ENCODE results near the gene NUAK2.

Gene NUAK2

GRCh38 chr1:205330150-205330549 lies 8.6 kb upstream of the NUAK2 start:
- DNase-seq (ENCODE audit: extremely low spot score): no peak
- CTCF ChIA-PET: interaction anchor here (14.1 kb wide), 1 partner anchor 57 kb away, joined by 235 read pairs; no protein-coding TSS in a partner anchor
- TF ChIP-seq ZNF384 (IDR thresholded peaks at IDR 0.05): no peak
- no peak for TF ChIP-seq FOXM1 (IDR thresholded peaks at IDR 0.05; ENCODE audit: borderline replicate concordance)
- TF ChIP-seq CTBP1 (IDR thresholded peaks at IDR 0.05; ENCODE audit: borderline replicate concordance): no peak
- TF ChIP-seq LEF1 (IDR thresholded peaks at IDR 0.05; ENCODE audit: borderline replicate concordance): no peak
- TF ChIP-seq FOXA1 (IDR thresholded peaks at IDR 0.05): no peak
- TF ChIP-seq SUZ12 (IDR thresholded peaks at IDR 0.05): no peak
- no peak for TF ChIP-seq ARNT (IDR thresholded peaks at IDR 0.05)
- no peak for TF ChIP-seq FOXK2 (IDR thresholded peaks at IDR 0.05)
- TF ChIP-seq ELF4 (IDR thresholded peaks at IDR 0.05): no peak
- no peak for TF ChIP-seq TARDBP (IDR thresholded peaks at IDR 0.05)
- TF ChIP-seq SP1 (IDR thresholded peaks at IDR 0.05): no peak
- TF ChIP-seq BHLHE40 (IDR thresholded peaks at IDR 0.05; ENCODE audit: borderline replicate concordance): no peak
- no peak for TF ChIP-seq L3MBTL2 (conservative IDR thresholded peaks at IDR 0.05)
- POLR2A ChIA-PET: interaction anchor here (1.1 kb wide), 1 partner anchor 102 kb away, joined by 3 read pairs; the partner anchor contains the start of gene TMCC2

- no peak for DNase-seq (ENCODE audit: extremely low spot score)
- POLR2A ChIA-PET: interaction anchor here (1.1 kb wide), 1 partner anchor 102 kb away, joined by 3 read pairs; the partner anchor contains the start of gene TMCC2
- CTCF ChIA-PET: interaction anchor here (0.6 to 14.1 kb wide), 4 partner anchors 25 to 207 kb away, joined by 3 to 235 read pairs (median 3); no protein-coding TSS in a partner anchor
- no peak for TF ChIP-seq LEF1 (IDR thresholded peaks at IDR 0.05; ENCODE audit: borderline replicate concordance)
- no peak for TF ChIP-seq HDGF (IDR thresholded peaks at IDR 0.05; ENCODE audit: borderline replicate concordance)
- TF ChIP-seq NFRKB (IDR thresholded peaks at IDR 0.05): no peak
- no peak for TF ChIP-seq ARNT (IDR thresholded peaks at IDR 0.05)
- TF ChIP-seq L3MBTL2 (conservative IDR thresholded peaks at IDR 0.05): no peak
- no peak for TF ChIP-seq PKNOX1 (IDR thresholded peaks at IDR 0.05)
Measured at GRCh38 chr1:205329719-205330118, 8.2 kb upstream of the NUAK2 start.

- no peak for TF ChIP-seq L3MBTL2 (conservative IDR thresholded peaks at IDR 0.05)
- TF ChIP-seq BHLHE40 (IDR thresholded peaks at IDR 0.05; ENCODE audit: borderline replicate concordance): no peak
- no peak for TF ChIP-seq CTBP1 (IDR thresholded peaks at IDR 0.05; ENCODE audit: borderline replicate concordance)
- TF ChIP-seq FOXA1 (IDR thresholded peaks at IDR 0.05): no peak
- no peak for TF ChIP-seq FOXK2 (IDR thresholded peaks at IDR 0.05)
- TF ChIP-seq ELF4 (IDR thresholded peaks at IDR 0.05): no peak
- TF ChIP-seq PKNOX1 (IDR thresholded peaks at IDR 0.05): no peak
- no peak for TF ChIP-seq NFRKB (IDR thresholded peaks at IDR 0.05)
- no peak for TF ChIP-seq FOXM1 (IDR thresholded peaks at IDR 0.05; ENCODE audit: borderline replicate concordance)
- no peak for TF ChIP-seq LEF1 (IDR thresholded peaks at IDR 0.05; ENCODE audit: borderline replicate concordance)
- no peak for TF ChIP-seq SUZ12 (IDR thresholded peaks at IDR 0.05)
- TF ChIP-seq SP1 (IDR thresholded peaks at IDR 0.05): no peak
- no peak for TF ChIP-seq ZNF384 (IDR thresholded peaks at IDR 0.05)
- no peak for TF ChIP-seq ARNT (IDR thresholded peaks at IDR 0.05)
- TF ChIP-seq TARDBP (IDR thresholded peaks at IDR 0.05): no peak
- no peak for TF ChIP-seq HDGF (IDR thresholded peaks at IDR 0.05; ENCODE audit: borderline replicate concordance)
- ChIA-PET CTCF (interaction anchor here (14.1 kb wide), 1 partner anchor 55 kb away, joined by 235 read pairs; no protein-coding TSS in a partner anchor), POLR2A (no interaction called here)
- DNase-seq (ENCODE audit: extremely low spot score): no peak
Measured at GRCh38 chr1:205328476-205328875, 6.9 kb upstream of the NUAK2 start.

GRCh38 chr1:205326812-205327466 lies 5.4 kb upstream of the NUAK2 start:
- ChIA-PET POLR2A (no interaction called here), CTCF (interaction anchor here (3.1 to 14.1 kb wide), 2 partner anchors 9 to 54 kb away, joined by 20 to 235 read pairs; no protein-coding TSS in a partner anchor)
- no peak for TF ChIP-seq L3MBTL2 (conservative IDR thresholded peaks at IDR 0.05)
- no peak for TF ChIP-seq PKNOX1 (IDR thresholded peaks at IDR 0.05)
- DNase-seq (ENCODE audit: extremely low spot score): no peak

GRCh38 chr1:205325334-205325884 lies 3.9 kb upstream of the NUAK2 start:
- peak; percentile 77 for DNase-seq (ENCODE audit: extremely low spot score)
- ChIA-PET CTCF (interaction anchor here (0.5 to 14.1 kb wide), 15 partner anchors 8 to 283 kb away, joined by 3 to 235 read pairs (median 4); no protein-coding TSS in a partner anchor), POLR2A (interaction anchor here (1.2 to 2.5 kb wide), 3 partner anchors 52 to 97 kb away, joined by 3 to 18 read pairs (median 4); partner anchors contain the start of gene TMCC2)
- TF ChIP-seq TARDBP (IDR thresholded peaks at IDR 0.05) (no peak), CTBP1 (IDR thresholded peaks at IDR 0.05; ENCODE audit: borderline replicate concordance) (no peak), L3MBTL2 (conservative IDR thresholded peaks at IDR 0.05) (no peak), ARNT (IDR thresholded peaks at IDR 0.05) (no peak), FOXA1 (IDR thresholded peaks at IDR 0.05) (no peak)

- no peak for DNase-seq (ENCODE audit: extremely low spot score)
- ChIA-PET POLR2A (interaction anchor here (1.2 to 2.5 kb wide), 3 partner anchors 51 to 97 kb away, joined by 3 to 18 read pairs (median 4); partner anchors contain the start of gene TMCC2), CTCF (interaction anchor here (0.5 to 14.1 kb wide), 14 partner anchors 10 to 284 kb away, joined by 3 to 235 read pairs (median 4); no protein-coding TSS in a partner anchor)
- TF ChIP-seq ZNF384 (IDR thresholded peaks at IDR 0.05) (no peak), SUZ12 (IDR thresholded peaks at IDR 0.05) (no peak), FOXM1 (IDR thresholded peaks at IDR 0.05; ENCODE audit: borderline replicate concordance) (no peak), TARDBP (IDR thresholded peaks at IDR 0.05) (no peak), HDGF (IDR thresholded peaks at IDR 0.05; ENCODE audit: borderline replicate concordance) (no peak), CTBP1 (IDR thresholded peaks at IDR 0.05; ENCODE audit: borderline replicate concordance) (no peak), L3MBTL2 (conservative IDR thresholded peaks at IDR 0.05) (no peak), NFRKB (IDR thresholded peaks at IDR 0.05) (no peak), PKNOX1 (IDR thresholded peaks at IDR 0.05) (no peak), LEF1 (IDR thresholded peaks at IDR 0.05; ENCODE audit: borderline replicate concordance) (no peak), ARNT (IDR thresholded peaks at IDR 0.05) (no peak), FOXA1 (IDR thresholded peaks at IDR 0.05) (no peak), FOXK2 (IDR thresholded peaks at IDR 0.05) (no peak), BHLHE40 (IDR thresholded peaks at IDR 0.05; ENCODE audit: borderline replicate concordance) (no peak), SP1 (IDR thresholded peaks at IDR 0.05) (no peak), ELF4 (IDR thresholded peaks at IDR 0.05) (no peak)
Measured at GRCh38 chr1:205324781-205325180, 3.2 kb upstream of the NUAK2 start.

Data from HEK293T (cell line).